ENCODE data around the gene GPSM3.

The GPSM3 gene

GRCh38 chr6:32183483-32184083 lies 8.9 kb downstream of the GPSM3 start:
- Histone ChIP-seq H3K27ac (ENCODE audit: low read length) (no peak overlapping the region), H3K9ac (ENCODE audit: low read length) (no peak overlapping the region), H3K4me3 (ENCODE audit: low read length) (no peak overlapping the region), H3K36me3 (ENCODE audit: control insufficient read depth, low read depth, low read length) (peaks cover 32% of the 10 kb centered on the region), H3K27me3 (ENCODE audit: control insufficient read depth, insufficient read depth, low read length) (no peaks in the 10 kb centered on the region), H3K4me1 (ENCODE audit: control insufficient read depth, low read depth, low read length) (peaks cover 5% of the 10 kb centered on the region), H3K9me3 (ENCODE audit: control insufficient read depth, low read depth, low read length) (no peaks in the 10 kb centered on the region)

DNA sequence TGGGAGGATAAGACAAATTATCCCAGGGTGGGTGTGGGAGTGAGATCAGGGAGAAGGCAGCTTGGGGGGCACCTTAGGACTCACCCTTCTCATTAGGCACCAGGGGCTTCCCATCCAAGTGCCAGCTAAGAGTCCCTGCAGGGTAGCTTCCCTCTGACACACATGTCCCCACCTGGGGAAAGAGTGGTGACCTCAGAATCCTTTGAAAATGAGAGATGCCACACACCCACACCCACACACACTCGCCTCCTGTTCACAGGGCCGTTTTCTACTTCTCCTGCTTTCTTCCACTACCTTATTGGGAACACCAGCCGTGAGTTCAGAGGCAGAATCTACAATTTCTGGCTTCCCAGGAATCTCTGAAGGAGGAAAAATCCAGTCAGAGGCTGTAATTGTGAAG lies 9.4 kb downstream of the GPSM3 start:
- H3K4me1 ChIP-seq (ENCODE audit: control insufficient read depth, low read depth, low read length) = peaks cover 3% of the 10 kb centered on the region
- H3K9ac ChIP-seq (ENCODE audit: low read length) = no peak overlapping the region
- no peaks in the 10 kb centered on the region for H3K9me3 ChIP-seq (ENCODE audit: control insufficient read depth, low read depth, low read length)
- H3K27ac ChIP-seq (ENCODE audit: low read length) = no peak overlapping the region
- no peaks in the 10 kb centered on the region for H3K27me3 ChIP-seq (ENCODE audit: control insufficient read depth, insufficient read depth, low read length)
- no peak overlapping the region for H3K4me3 ChIP-seq (ENCODE audit: low read length)
- H3K36me3 ChIP-seq (ENCODE audit: control insufficient read depth, low read depth, low read length) = peaks cover 32% of the 10 kb centered on the region

DNA sequence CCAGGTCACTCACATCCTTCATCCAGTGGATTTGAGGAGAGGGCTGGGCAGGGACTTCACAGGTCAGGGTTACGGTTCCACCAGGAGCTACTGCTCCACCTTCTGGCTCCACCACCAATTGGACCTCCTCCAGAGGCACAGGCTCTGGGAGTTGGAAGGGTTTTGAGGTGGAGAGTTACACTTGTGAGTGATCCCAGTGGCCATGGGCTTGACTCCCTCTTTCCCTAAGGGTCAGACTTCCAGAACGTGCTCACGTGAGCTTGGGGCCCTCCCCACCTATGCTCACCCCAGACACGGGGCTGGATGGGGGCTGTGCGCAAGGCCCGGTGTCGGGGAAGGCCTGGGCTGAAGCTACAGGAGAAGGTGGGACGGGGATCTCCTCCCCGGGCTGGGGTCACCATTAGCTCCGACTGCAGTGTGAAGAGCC lies 9.9 kb downstream of the GPSM3 start:
- Histone ChIP-seq H3K4me3 (ENCODE audit: low read length) (no peak overlapping the region), H3K27me3 (ENCODE audit: control insufficient read depth, insufficient read depth, low read length) (no peaks in the 10 kb centered on the region), H3K9me3 (ENCODE audit: control insufficient read depth, low read depth, low read length) (no peaks in the 10 kb centered on the region), H3K36me3 (ENCODE audit: control insufficient read depth, low read depth, low read length) (peaks cover 27% of the 10 kb centered on the region), H3K27ac (ENCODE audit: low read length) (no peak overlapping the region), H3K9ac (ENCODE audit: low read length) (no peak overlapping the region), H3K4me1 (ENCODE audit: control insufficient read depth, low read depth, low read length) (peaks cover 3% of the 10 kb centered on the region)

DNA sequence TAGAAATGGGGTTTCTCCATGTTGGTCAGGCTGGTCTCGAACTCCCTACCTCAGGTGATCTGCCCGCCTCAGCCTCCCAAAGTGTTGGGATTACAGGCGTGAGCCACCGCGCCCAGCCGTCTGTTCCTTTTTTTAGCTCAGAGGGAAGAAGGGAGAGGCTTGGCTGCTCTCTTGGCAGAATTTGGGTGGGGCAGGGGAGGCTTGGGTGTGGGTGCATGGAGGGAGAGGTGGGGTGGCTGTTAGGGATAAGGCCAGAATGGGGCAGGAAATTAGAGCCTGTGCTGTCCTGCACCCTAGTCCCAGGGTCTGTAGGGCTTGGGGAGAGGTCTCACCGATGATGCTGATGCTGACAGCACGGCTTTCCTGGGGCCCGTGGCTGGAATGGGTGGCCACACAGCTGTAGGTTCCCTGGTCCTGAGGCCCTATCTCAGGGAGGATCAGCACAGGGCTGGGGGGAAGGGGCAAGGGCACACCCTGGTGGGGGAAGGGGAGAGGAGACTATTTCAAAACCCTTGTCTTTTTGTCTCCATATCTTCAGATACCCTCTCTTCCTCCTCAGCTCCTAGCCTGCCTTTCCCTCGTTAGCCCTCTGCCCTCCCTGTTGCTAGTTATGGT lies 10.4 kb downstream of the GPSM3 start:
- no peak overlapping the region for H3K9ac ChIP-seq (ENCODE audit: low read length)
- H3K4me1 ChIP-seq (ENCODE audit: control insufficient read depth, low read depth, low read length) = peaks cover 3% of the 10 kb centered on the region
- no peak overlapping the region for H3K4me3 ChIP-seq (ENCODE audit: low read length)
- H3K27ac ChIP-seq (ENCODE audit: low read length) = no peak overlapping the region
- no peaks in the 10 kb centered on the region for H3K9me3 ChIP-seq (ENCODE audit: control insufficient read depth, low read depth, low read length)
- peaks cover 22% of the 10 kb centered on the region for H3K36me3 ChIP-seq (ENCODE audit: control insufficient read depth, low read depth, low read length)
- no peaks in the 10 kb centered on the region for H3K27me3 ChIP-seq (ENCODE audit: control insufficient read depth, insufficient read depth, low read length)

DNA sequence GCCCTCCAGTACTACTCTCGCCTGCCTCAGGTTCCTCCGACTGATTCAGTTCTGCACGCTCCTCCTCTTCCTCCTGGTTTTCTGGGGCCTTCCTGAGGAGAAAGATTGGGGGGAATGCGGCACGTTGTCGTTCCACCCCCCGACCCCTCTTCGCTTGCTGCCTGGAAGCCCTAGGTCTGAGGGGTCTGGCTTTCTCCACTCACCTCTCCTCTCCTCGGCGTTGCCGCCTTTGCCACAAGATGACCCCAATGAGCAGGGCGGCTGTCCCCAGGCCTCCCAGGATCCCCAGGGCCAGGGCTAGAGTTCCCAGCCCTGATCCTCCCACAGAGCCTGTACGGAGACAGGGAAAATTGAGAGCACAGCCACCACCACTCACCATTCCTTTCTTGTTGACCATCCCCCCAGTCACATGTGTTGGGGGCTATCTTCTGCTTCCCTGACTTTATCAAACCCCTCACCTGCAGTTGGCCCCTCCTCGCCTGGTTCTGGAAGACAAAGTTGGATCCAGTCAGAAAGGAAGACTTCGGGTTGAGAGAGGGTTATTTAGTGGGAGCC lies 11.2 kb downstream of the GPSM3 start:
- Histone ChIP-seq H3K27ac (ENCODE audit: low read length) (no peak overlapping the region), H3K36me3 (ENCODE audit: control insufficient read depth, low read depth, low read length) (peaks cover 14% of the 10 kb centered on the region), H3K27me3 (ENCODE audit: control insufficient read depth, insufficient read depth, low read length) (no peaks in the 10 kb centered on the region), H3K9ac (ENCODE audit: low read length) (no peak overlapping the region), H3K4me1 (ENCODE audit: control insufficient read depth, low read depth, low read length) (peaks cover 11% of the 10 kb centered on the region), H3K4me3 (ENCODE audit: low read length) (no peak overlapping the region), H3K9me3 (ENCODE audit: control insufficient read depth, low read depth, low read length) (no peaks in the 10 kb centered on the region)

GRCh38 chr6:32179766-32180405 lies 12.6 kb downstream of the GPSM3 start:
- no peak overlapping the region for H3K27ac ChIP-seq (ENCODE audit: low read length)
- H3K9ac ChIP-seq (ENCODE audit: low read length) = no peak overlapping the region
- no peaks in the 10 kb centered on the region for H3K27me3 ChIP-seq (ENCODE audit: control insufficient read depth, insufficient read depth, low read length)
- H3K4me1 ChIP-seq (ENCODE audit: control insufficient read depth, low read depth, low read length) = peaks cover 16% of the 10 kb centered on the region
- H3K36me3 ChIP-seq (ENCODE audit: control insufficient read depth, low read depth, low read length) = peaks cover 12% of the 10 kb centered on the region
- H3K9me3 ChIP-seq (ENCODE audit: control insufficient read depth, low read depth, low read length) = no peaks in the 10 kb centered on the region
- no peak overlapping the region for H3K4me3 ChIP-seq (ENCODE audit: low read length)

- Histone ChIP-seq H3K9me3 (ENCODE audit: control insufficient read depth, low read depth, low read length) (no peaks in the 10 kb centered on the region), H3K4me3 (ENCODE audit: low read length) (peak overlapping the region; percentile 81), H3K27me3 (ENCODE audit: control insufficient read depth, insufficient read depth, low read length) (no peaks in the 10 kb centered on the region), H3K9ac (ENCODE audit: low read length) (peak overlapping the region; percentile 87), H3K4me1 (ENCODE audit: control insufficient read depth, low read depth, low read length) (peaks cover 21% of the 10 kb centered on the region), H3K36me3 (ENCODE audit: control insufficient read depth, low read depth, low read length) (peaks cover 15% of the 10 kb centered on the region), H3K27ac (ENCODE audit: low read length) (peak overlapping the region; percentile 54)
Measured at GRCh38 chr6:32178547-32179440, 13.6 kb downstream of the GPSM3 start.

DNA sequence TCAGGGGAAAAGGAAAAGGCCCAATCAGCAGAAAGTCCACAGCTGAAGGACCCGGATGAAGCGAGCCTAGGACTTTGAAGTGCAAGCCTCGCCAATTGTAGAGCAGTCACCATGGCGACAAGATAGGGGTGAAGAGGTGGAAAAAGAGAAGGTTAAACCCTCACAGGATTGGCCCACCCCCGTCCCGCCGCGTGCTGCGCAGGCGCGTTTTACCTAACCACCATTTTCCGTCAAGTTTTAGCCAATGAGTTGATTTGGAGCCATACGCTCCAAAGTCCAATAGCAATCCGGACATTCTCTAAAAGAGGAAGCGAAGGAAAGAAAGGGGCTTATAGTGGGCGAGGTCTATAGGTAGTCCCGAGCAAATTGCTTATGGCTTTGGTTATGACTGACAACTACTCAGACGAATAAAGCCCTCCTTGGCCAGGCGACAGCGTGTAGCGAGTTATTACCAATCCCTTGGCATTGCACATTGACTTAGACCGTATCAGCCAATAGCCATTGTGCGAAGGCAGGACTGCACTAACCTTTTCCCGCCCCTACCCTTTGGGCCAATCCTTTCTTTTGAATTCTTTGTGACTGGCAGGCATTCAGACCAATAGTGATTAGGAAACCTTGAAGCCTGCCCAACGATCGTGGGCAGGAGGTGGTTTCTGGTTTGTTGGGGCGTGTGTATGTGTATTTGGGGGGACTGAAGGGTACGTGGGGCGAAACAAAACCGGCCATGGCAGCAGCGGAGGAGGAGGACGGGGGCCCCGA lies 14.5 kb downstream of the GPSM3 start, which contains the start of gene RNF5:
RNF5 (plus strand) TSS at position 618 of the 759 bp plus-strand sequence; CDS start at position 725, 107 bp downstream.
- no peaks in the 10 kb centered on the region for H3K27me3 ChIP-seq (ENCODE audit: control insufficient read depth, insufficient read depth, low read length)
- H3K27ac ChIP-seq (ENCODE audit: low read length) = peak within 1 kb of the TSS; percentile 97
- H3K36me3 ChIP-seq (ENCODE audit: control insufficient read depth, low read depth, low read length) = peaks cover 15% of the 10 kb centered on the region
- peak within 1 kb of the TSS; percentile 81 for H3K4me3 ChIP-seq (ENCODE audit: low read length)
- H3K9me3 ChIP-seq (ENCODE audit: control insufficient read depth, low read depth, low read length) = no peaks in the 10 kb centered on the region
- peak within 1 kb of the TSS; percentile 87 for H3K9ac ChIP-seq (ENCODE audit: low read length)
- peaks cover 21% of the 10 kb centered on the region for H3K4me1 ChIP-seq (ENCODE audit: control insufficient read depth, low read depth, low read length)

- H3K36me3 ChIP-seq (ENCODE audit: control insufficient read depth, low read depth, low read length) = peaks cover 15% of the 10 kb centered on the region
- peak overlapping the region; percentile 81 for H3K4me3 ChIP-seq (ENCODE audit: low read length)
- H3K27me3 ChIP-seq (ENCODE audit: control insufficient read depth, insufficient read depth, low read length) = no peaks in the 10 kb centered on the region
- peaks cover 21% of the 10 kb centered on the region for H3K4me1 ChIP-seq (ENCODE audit: control insufficient read depth, low read depth, low read length)
- H3K27ac ChIP-seq (ENCODE audit: low read length) = peak overlapping the region; percentile 97
- H3K9me3 ChIP-seq (ENCODE audit: control insufficient read depth, low read depth, low read length) = no peaks in the 10 kb centered on the region
- peak overlapping the region; percentile 87 for H3K9ac ChIP-seq (ENCODE audit: low read length)
Measured at GRCh38 chr6:32177183-32177787, 15.2 kb downstream of the GPSM3 start.

DNA sequence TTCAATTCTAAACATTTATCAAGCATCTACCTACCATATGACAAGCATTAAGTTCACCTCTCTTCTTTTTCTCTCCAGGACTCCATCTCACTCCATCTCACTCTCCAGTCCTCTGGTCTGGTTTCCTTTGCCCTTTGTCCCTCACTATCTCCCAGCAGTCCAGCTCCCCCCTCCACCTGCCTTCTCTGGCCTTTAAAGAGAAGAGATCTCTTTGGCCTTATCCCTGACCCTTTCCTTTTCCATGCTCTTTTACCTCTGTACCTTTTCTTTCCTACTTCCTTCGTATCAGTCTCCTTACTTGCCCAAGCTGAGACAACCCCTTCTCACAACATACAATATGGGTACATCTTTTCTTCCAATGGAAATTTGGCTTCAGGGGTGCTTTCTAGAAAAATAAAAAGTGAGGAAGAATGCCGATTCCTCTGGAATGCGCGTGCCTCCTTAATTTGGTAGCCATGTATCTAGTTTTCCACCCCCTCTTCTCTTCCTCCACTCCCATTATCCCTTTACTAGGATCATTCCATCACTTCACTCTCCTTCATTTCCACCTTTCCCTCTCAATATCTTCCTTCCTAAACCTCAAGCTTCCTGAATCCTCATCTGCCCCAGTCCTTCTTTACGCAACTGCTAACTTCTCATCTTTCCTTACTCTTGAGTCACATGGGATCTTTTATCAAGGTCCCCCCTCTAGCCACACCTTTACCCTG lies 15.8 kb downstream of the GPSM3 start:
- no peaks in the 10 kb centered on the region for H3K27me3 ChIP-seq (ENCODE audit: control insufficient read depth, insufficient read depth, low read length)
- H3K27ac ChIP-seq (ENCODE audit: low read length) = peak overlapping the region; percentile 97
- no peaks in the 10 kb centered on the region for H3K9me3 ChIP-seq (ENCODE audit: control insufficient read depth, low read depth, low read length)
- H3K4me3 ChIP-seq (ENCODE audit: low read length) = peak overlapping the region; percentile 81
- peak overlapping the region; percentile 87 for H3K9ac ChIP-seq (ENCODE audit: low read length)
- peaks cover 21% of the 10 kb centered on the region for H3K4me1 ChIP-seq (ENCODE audit: control insufficient read depth, low read depth, low read length)
- peaks cover 15% of the 10 kb centered on the region for H3K36me3 ChIP-seq (ENCODE audit: control insufficient read depth, low read depth, low read length)
